Mesodermal cell (in vitro differentiated cells): ENCODE measurements around the gene CRYAA.
A peak's percentile ranks its signal among the peaks of the same experiment; 100 is the strongest.

ENCODE experiments used
- H3K27ac ChIP-seq: 2 replicates; pipeline ENCODE4 v1.7.0; 2013; ENCODE audit warnings: mild to moderate bottlenecking, low read depth, low read length, moderate library complexity; ENCODE audit not compliant: severe bottlenecking
- H3K36me3 ChIP-seq: 2 replicates; pipeline ENCODE4 v1.7.1; 2013; ENCODE audit warnings: mild to moderate bottlenecking, low read length, moderate library complexity; ENCODE audit not compliant: control insufficient read depth, insufficient read depth
- H3K4me1 ChIP-seq: one replicate; pipeline ENCODE4 v1.7.1; 2013; ENCODE audit warnings: mild to moderate bottlenecking, low read length; ENCODE audit not compliant: insufficient read depth, control insufficient read depth, poor library complexity, severe bottlenecking
- H3K4me3 ChIP-seq: 2 replicates; pipeline ENCODE4 v1.7.0; 2013; ENCODE audit warnings: low read length, control low read depth, mild to moderate bottlenecking; ENCODE audit not compliant: insufficient read depth, poor library complexity, severe bottlenecking; ENCODE audit errors: extremely low read depth
- H3K9me3 ChIP-seq: 2 replicates; pipeline ENCODE4 v1.7.1; 2013; ENCODE audit warnings: mild to moderate bottlenecking, low read length, moderate library complexity; ENCODE audit not compliant: control insufficient read depth
- WGBS, 2 experiments: methylation state at CpG; one replicate each; pipeline ENCODE4 v1.1.5; 2013; ENCODE audit warnings: missing lambda C conversion rate in 2 of 2; ENCODE audit not compliant: insufficient coverage in 2 of 2; 5-methylcytosine and 5-hydroxymethylcytosine counted together

Gene CRYAA

DNA sequence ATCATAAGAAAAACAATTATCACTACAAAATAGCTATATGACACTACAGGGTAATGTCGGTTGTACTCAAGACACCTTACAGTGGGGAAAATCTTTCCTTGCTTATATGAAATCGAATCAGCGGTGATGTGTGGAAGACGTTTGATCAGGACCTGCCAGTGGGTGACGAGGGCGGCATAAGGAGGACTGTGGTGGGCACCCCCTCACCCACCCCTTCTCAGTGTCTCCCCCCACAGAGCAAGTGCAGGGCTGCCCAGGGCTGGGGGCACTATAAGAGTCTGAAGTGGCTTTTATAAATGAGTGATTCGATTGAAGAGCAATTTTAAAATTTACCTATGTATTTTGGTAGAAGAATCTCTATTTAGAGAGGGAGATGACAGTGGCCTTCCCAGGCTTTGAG is 35.8 kb downstream of the CRYAA start:
- H3K4me1 ChIP-seq = peaks cover 3% of the 10 kb centered on the region
- peaks cover 10% of the 10 kb centered on the region for H3K9me3 ChIP-seq
- H3K36me3 ChIP-seq = no peaks in the 10 kb centered on the region
- H3K4me3 ChIP-seq = no peak overlapping the region
- WGBS, 2 experiments = 83 to 93% methylated on average over 1 to 3 of the region's 7 CpGs
- H3K27ac ChIP-seq = no peak overlapping the region

GRCh38 chr21:43206231-43207042 is 37.6 kb downstream of the CRYAA start:
- H3K9me3 ChIP-seq = peaks cover 3% of the 10 kb centered on the region

GRCh38 chr21:43207043-43207315 is 38.2 kb downstream of the CRYAA start:
- H3K9me3 ChIP-seq = no peaks in the 10 kb centered on the region
- H3K27ac ChIP-seq = no peak overlapping the region
- 91 to 93% methylated on average over 4 to 6 of the region's 6 CpGs for WGBS, 2 experiments
- H3K4me3 ChIP-seq = no peak overlapping the region
- peaks cover 12% of the 10 kb centered on the region for H3K4me1 ChIP-seq
- H3K36me3 ChIP-seq = no peaks in the 10 kb centered on the region

More at GRCh38 chr21:43206231-43207042, 37.6 kb downstream of the CRYAA start:
- Histone ChIP-seq H3K4me1 (peaks cover 12% of the 10 kb centered on the region), H3K27ac (no peak overlapping the region), H3K36me3 (no peaks in the 10 kb centered on the region), H3K4me3 (no peak overlapping the region)
- WGBS, 2 experiments = 91 to 92% methylated on average over 13 to 14 of the region's 18 CpGs

DNA sequence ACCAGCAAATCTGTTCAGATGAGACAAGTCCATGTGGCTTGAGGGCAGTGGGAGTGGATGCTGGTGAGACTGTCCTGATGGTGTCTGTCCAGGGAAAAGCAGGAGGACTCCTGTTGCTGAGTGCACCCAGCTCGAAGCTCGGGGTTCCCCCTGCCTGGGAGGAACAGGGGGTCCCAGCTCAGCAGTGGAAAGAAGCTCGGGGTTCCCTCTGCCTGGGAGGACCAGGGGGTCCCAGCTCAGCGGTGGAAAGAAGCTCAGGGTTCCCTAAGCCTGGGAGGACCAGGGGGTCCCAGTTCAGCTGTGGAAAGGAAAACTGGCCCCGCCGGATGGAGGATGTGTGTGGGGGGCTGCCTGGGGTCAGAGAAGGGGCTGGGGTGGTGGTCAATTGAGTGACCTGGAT is 39.1 kb downstream of the CRYAA start:
- H3K4me1 ChIP-seq = peaks cover 12% of the 10 kb centered on the region
- no peaks in the 10 kb centered on the region for H3K36me3 ChIP-seq
- H3K9me3 ChIP-seq = no peaks in the 10 kb centered on the region
- H3K27ac ChIP-seq = no peak overlapping the region
- WGBS, 2 experiments = 88 to 92% methylated on average over 6 of the region's 6 CpGs
- no peak overlapping the region for H3K4me3 ChIP-seq

DNA sequence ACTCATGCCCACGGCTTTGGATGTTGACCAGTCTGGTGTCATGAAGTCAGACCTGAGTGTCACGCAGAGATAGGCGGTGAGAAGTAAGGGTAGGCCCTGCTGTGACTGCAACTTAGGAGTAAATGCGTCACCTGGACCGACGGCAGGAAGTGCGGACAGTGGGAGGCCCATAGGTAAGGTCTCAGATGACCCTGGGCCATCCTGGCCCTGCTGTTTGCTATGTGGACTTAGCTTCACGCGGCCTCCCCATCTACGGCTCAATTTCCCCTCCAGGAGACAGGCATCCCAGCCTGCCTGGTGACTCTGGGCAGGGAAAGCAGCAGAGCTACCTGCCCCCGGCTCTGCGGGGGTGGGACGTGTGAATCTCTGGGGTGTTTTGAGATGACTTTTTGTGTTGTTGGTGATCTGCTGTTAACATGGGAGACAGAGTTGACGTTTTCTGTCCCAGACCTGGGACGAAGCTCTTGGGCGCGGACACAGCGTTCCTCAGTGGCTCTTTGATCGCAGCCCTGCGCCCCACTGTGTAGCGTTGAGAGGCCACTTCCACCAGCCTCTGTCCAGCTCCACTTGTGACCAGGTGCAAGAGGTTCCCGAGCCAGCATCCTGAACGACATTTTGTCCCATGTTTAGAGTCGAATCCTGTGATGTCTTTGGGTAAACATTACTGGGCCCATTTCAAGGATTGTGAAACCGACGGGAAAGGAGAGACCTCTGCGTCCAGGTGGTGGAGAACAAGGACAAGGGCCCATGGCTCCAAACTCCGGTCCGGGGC is 39.9 kb downstream of the CRYAA start:
- Histone ChIP-seq H3K9me3 (no peaks in the 10 kb centered on the region), H3K4me3 (no peak overlapping the region), H3K36me3 (no peaks in the 10 kb centered on the region), H3K27ac (no peak overlapping the region), H3K4me1 (peaks cover 12% of the 10 kb centered on the region)
- WGBS, 2 experiments = 90 to 93% methylated on average over 28 to 29 of the region's 29 CpGs

- Histone ChIP-seq H3K9me3 (no peaks in the 10 kb centered on the region), H3K4me3 (no peak overlapping the region), H3K27ac (peak overlapping the region; percentile 25), H3K36me3 (no peaks in the 10 kb centered on the region), H3K4me1 (peaks cover 12% of the 10 kb centered on the region)
- WGBS, 2 experiments = 89% methylated on average over 32 to 36 of the region's 36 CpGs
Observed at GRCh38 chr21:43209575-43210453, 41.0 kb downstream of the CRYAA start.

DNA sequence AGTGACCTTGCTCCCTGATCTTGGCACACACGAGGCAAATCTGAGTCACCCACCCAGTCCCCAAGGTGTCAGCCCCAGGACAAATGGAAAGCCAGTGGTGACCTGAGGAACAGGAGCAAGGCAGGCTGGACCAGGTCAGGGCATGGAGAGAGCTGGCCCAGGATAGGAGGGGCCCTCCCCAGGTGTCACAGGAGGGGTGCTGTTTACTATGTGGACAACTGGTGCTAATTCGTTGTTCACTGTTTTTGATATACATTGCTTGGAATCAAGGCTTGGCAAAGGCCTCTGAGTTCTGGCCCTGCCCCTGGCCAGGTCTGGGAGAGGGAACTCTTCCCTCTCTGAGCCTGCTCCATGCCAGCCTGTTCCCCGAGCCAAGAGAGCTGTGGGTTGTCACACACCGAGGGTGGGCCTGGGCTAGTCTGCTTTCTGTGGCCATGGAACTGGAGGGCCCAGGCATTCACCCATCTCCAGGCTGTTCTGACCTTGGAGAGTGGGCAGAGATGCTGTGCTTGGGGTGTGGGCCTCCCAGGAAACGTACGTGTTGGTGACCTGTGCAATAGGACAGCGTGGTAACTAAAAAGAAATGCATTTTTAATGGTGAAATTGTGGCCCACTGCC is 41.8 kb downstream of the CRYAA start:
- WGBS, 2 experiments = 87 to 90% methylated on average over 5 to 6 of the region's 7 CpGs
- Histone ChIP-seq H3K9me3 (no peaks in the 10 kb centered on the region), H3K4me1 (peaks cover 12% of the 10 kb centered on the region), H3K27ac (peak overlapping the region; percentile 25), H3K4me3 (no peak overlapping the region), H3K36me3 (no peaks in the 10 kb centered on the region)

DNA sequence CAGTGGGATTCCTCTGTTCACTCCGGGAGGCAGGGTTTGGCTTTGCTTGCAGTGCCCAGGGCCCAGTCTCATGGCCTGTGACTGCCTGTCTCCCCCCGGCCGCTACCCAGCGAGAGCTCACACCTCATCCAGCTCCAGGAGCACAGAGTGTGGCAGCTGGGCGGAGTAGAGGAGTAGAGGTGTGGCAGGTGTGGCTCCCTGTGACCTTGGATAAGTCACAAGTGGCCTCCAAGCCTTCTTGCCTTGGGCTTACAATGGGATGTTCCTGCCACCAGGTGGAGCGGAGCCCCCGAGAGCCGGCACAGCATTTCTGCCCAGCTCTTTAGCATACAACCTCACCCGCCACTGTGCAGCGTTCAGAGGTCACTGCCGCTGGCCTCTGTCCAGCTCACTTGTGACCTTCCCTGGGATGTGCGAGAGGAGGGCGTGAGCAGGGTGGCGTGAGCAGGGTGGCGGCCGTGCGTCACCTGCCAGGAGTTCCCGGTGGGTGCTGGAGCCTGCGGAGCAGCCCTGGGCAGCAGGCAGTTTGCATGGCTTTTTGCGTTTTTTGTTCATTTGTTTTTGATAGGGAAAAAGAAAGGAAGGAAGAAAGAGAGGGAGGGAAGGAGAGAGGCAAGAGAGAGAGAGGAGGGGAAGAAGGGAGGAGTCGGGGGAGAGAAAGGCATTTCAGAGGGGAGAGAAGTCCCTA is 42.4 kb downstream of the CRYAA start:
- peaks cover 12% of the 10 kb centered on the region for H3K4me1 ChIP-seq
- no peak overlapping the region for H3K27ac ChIP-seq
- no peaks in the 10 kb centered on the region for H3K9me3 ChIP-seq
- H3K36me3 ChIP-seq = no peaks in the 10 kb centered on the region
- H3K4me3 ChIP-seq = no peak overlapping the region
- WGBS, 2 experiments = 77 to 80% methylated on average over 15 to 17 of the region's 21 CpGs

DNA sequence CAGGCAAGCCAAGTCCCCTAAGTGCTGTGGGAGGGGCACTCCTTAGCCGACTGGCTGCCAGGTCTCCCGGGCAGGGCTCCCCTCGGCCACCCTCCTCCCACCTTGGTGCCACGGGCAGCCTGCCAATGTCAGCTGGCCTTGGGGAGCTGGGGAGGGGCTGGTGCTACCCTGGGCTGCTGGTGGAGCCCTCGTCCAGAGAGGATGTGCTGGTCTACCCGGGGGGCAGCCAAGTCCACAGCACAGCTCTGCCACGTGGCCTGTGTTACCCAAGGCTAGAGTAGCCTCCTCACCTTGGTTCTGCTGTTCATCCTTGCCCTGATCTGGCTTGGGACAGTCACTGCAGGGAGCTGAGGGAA is 42.9 kb downstream of the CRYAA start:
- Histone ChIP-seq H3K27ac (no peak overlapping the region), H3K4me3 (no peak overlapping the region), H3K36me3 (no peaks in the 10 kb centered on the region), H3K4me1 (peaks cover 12% of the 10 kb centered on the region), H3K9me3 (no peaks in the 10 kb centered on the region)
- 73 to 82% methylated on average over 4 to 5 of the region's 7 CpGs for WGBS, 2 experiments
